HG03139 (cell line): ENCODE data around the gene GNAS.

Experiments
- ATAC-seq: cut with Tn5 transposase; IDR thresholded peaks from one replicate; pipeline ENCODE4 v1.9.1; 2021; ENCODE audit not compliant: unreplicated experiment

GNAS gene

GRCh38 chr20:58896820-58897219, 44.3 kb downstream of the GNAS start:
- no peak for ATAC-seq

- ATAC-seq = no peak
Measured at GRCh38 chr20:58897488-58897887, 45.0 kb downstream of the GNAS start.

- no peak for ATAC-seq
Measured at GRCh38 chr20:58898629-58899408, 46.3 kb downstream of the GNAS start.

GRCh38 chr20:58899512-58899911, 47.0 kb downstream of the GNAS start:
- no peak for ATAC-seq

GRCh38 chr20:58900397-58900796, 47.9 kb downstream of the GNAS start:
- no peak for ATAC-seq

GRCh38 chr20:58901488-58902402, 49.2 kb downstream of the GNAS start:
- ATAC-seq = no peak

- ATAC-seq = no peak
Measured at GRCh38 chr20:58903614-58904013, 51.1 kb downstream of the GNAS start.

- no peak for ATAC-seq
Measured at GRCh38 chr20:58905236-58905635, 52.7 kb downstream of the GNAS start.

GRCh38 chr20:58906111-58906510, 53.6 kb downstream of the GNAS start:
- no peak for ATAC-seq

- no peak for ATAC-seq
Measured at GRCh38 chr20:58906894-58907293, 54.4 kb downstream of the GNAS start.

GRCh38 chr20:58907320-58908137, 55.0 kb downstream of the GNAS start:
- ATAC-seq = peak; percentile 79

- ATAC-seq = no peak
Measured at GRCh38 chr20:58908221-58908620, 55.7 kb downstream of the GNAS start.

GRCh38 chr20:58908941-58909340, 56.4 kb downstream of the GNAS start:
- no peak for ATAC-seq

GRCh38 chr20:58909585-58909984, 57.1 kb downstream of the GNAS start:
- no peak for ATAC-seq

- ATAC-seq = no peak
Measured at GRCh38 chr20:58910473-58910872, 58.0 kb downstream of the GNAS start.

- no peak for ATAC-seq
Measured at GRCh38 chr20:58911309-58911708, 58.8 kb downstream of the GNAS start.

GRCh38 chr20:58911970-58912369, 59.5 kb downstream of the GNAS start:
- no peak for ATAC-seq

- ATAC-seq = no peak
Measured at GRCh38 chr20:58913079-58913478, 60.6 kb downstream of the GNAS start.

GRCh38 chr20:58918621-58919020, 66.1 kb downstream of the GNAS start:
- ATAC-seq = no peak

- no peak for ATAC-seq
Measured at GRCh38 chr20:58921564-58921963, 69.0 kb downstream of the GNAS start.

- ATAC-seq = no peak
Measured at GRCh38 chr20:58922036-58922435, 69.5 kb downstream of the GNAS start.
